CD8-positive, alpha-beta memory T cell (primary cell): Measurements from ENCODE around the gene EGR2. TPM values are rescaled to one million over a fixed set of nuclear protein-coding genes. Genes with fewer than 3 reads are reported as not detected.

Experiments
- CTCF ChIA-PET: fragments of 350-600 bp; sonication (Branson Sonifier 250); formaldehyde crosslinking; loops from one replicate; lab custom pipeline; 2021; ENCODE audit warnings: antibody characterized with exemption; lab: Charles Lee
- POLR2A ChIA-PET: fragments of 350-600 bp; sonication (Branson Sonifier 250); formaldehyde crosslinking; loops from one replicate; lab custom pipeline; 2021; ENCODE audit warnings: antibody characterized with exemption; lab: Charles Lee
- DNase-seq, 5 donors: peaks; one replicate each; pipeline versions ENCODE4 v3.0.0 to v3.0.0-alpha.2; 2020 to 2022; ENCODE audit warnings: mixed read lengths in 1 of 5
- H3K27ac ChIP-seq: one replicate; pipeline ENCODE4 v1.7.0; 2013; ENCODE audit warnings: low read depth, mild to moderate bottlenecking, low read length, moderate library complexity
- H3K27me3 ChIP-seq: 2 replicates; pipeline ENCODE4 v1.7.0; 2013; ENCODE audit warnings: low read length, mild to moderate bottlenecking; ENCODE audit not compliant: insufficient read depth, poor library complexity, severe bottlenecking
- H3K36me3 ChIP-seq: 2 replicates; pipeline ENCODE4 v1.7.0; 2013; ENCODE audit warnings: mild to moderate bottlenecking, low read length, moderate library complexity; ENCODE audit not compliant: insufficient read depth
- H3K4me1 ChIP-seq: 2 replicates; pipeline ENCODE4 v1.7.0; 2013; ENCODE audit warnings: mild to moderate bottlenecking, low read length, moderate library complexity; ENCODE audit not compliant: insufficient read depth
- H3K4me3 ChIP-seq: 2 replicates; pipeline ENCODE4 v1.7.0; 2013; ENCODE audit warnings: mild to moderate bottlenecking, low read length
- H3K9me3 ChIP-seq: 2 replicates; pipeline ENCODE4 v1.7.0; 2013; ENCODE audit warnings: mild to moderate bottlenecking, low read length
- H3K27ac Mint-ChIP-seq, 8 donors: one replicate each; pipeline ENCODE4 v1.8.0; 2020 to 2021; ENCODE audit warnings: mixed read lengths in 8 of 8, mild to moderate bottlenecking in 6 of 8, inconsistent platforms in 3 of 8, moderate library complexity in 3 of 8
- H3K27me3 Mint-ChIP-seq, 2 donors: one replicate each; pipeline ENCODE4 v1.8.0; 2020 to 2021; ENCODE audit warnings: mixed read lengths in 2 of 2, mild to moderate bottlenecking in 1 of 2, moderate library complexity in 1 of 2
- H3K36me3 Mint-ChIP-seq, 3 donors: one replicate each; pipeline ENCODE4 v1.8.0; 2020 to 2021; ENCODE audit warnings: mixed read lengths in 3 of 3, inconsistent platforms in 1 of 3, mild to moderate bottlenecking in 1 of 3
- H3K4me1 Mint-ChIP-seq, 3 donors: one replicate each; pipeline ENCODE4 v1.8.0; 2020 to 2021; ENCODE audit warnings: mixed read lengths in 3 of 3, inconsistent platforms in 1 of 3, mild to moderate bottlenecking in 1 of 3
- H3K4me3 Mint-ChIP-seq, 7 donors: one replicate each; pipeline ENCODE4 v1.8.0; 2020 to 2021; ENCODE audit warnings: mixed read lengths in 7 of 7, mild to moderate bottlenecking in 6 of 7, moderate library complexity in 4 of 7, inconsistent platforms in 2 of 7
- H3K9me3 Mint-ChIP-seq, 5 donors: one replicate each; pipeline ENCODE4 v1.8.0; 2020 to 2022; ENCODE audit warnings: mixed read lengths in 5 of 5, mild to moderate bottlenecking in 3 of 5, moderate library complexity in 2 of 5, inconsistent platforms in 1 of 5
- polyA plus RNA-seq: library from polyadenylated mRNA; unstranded; fragments of 300-500 nt; fragmentation: Illumina TruSeq; gene quantifications from one replicate; pipeline ENCODE4 v1.2.3, GENCODE V29; 2021
- total RNA-seq, 2 experiments: library from RNA; stranded (reverse); gene quantifications; one replicate each; pipeline ENCODE4 v1.2.3, GENCODE V29; 2021

Gene EGR2
- total and polyA plus RNA-seq, 3 experiments from 2014 or later: 87.8 to 89.9 TPM; not detected in 1

- Histone ChIP-seq H3K9me3 (no peaks in the 10 kb centered on the region), H3K27ac (peak overlapping the region; percentile 72), H3K27me3 (peaks cover 18% of the 10 kb centered on the region), H3K4me1 (peaks cover 35% of the 10 kb centered on the region), H3K4me3 (peak overlapping the region; percentile 91), H3K36me3 (no peaks in the 10 kb centered on the region)
- ChIA-PET POLR2A (interaction anchor here (1.0 to 4.8 kb wide), 6 partner anchors 12 to 207 kb away, joined by 3 to 63 read pairs (median 8); partner anchors contain the start of gene ADO), CTCF (interaction anchor here (0.7 to 6.3 kb wide), 35 partner anchors 8 to 813 kb away, joined by 3 to 91 read pairs (median 6); partner anchors contain the start of gene ADO)
- Mint-ChIP-seq H3K4me3 (peak overlapping the region; percentile 91 to 100 (median 96)), H3K27ac (peak overlapping the region; percentile 36 to 99 (median 96)), H3K36me3 (peaks cover 0 to 15% (median 0%) of the 10 kb centered on the region in 3 donors), H3K9me3 (no peaks in the 10 kb centered on the region), H3K27me3 (peaks cover 26 to 48% of the 10 kb centered on the region in 2 donors), H3K4me1 (peaks cover 33 to 48% (median 37%) of the 10 kb centered on the region in 3 donors)
- DNase-seq: peak; percentile 54 to 68 (median 58)
Measured at GRCh38 chr10:62817766-62818425, 1.7 kb upstream of the EGR2 start.

GRCh38 chr10:62817121-62817765 lies 1.1 kb upstream of the EGR2 start:
- peaks cover 18% of the 10 kb centered on the region for H3K27me3 ChIP-seq
- H3K27ac Mint-ChIP-seq: peak overlapping the region; percentile 89 to 99 (median 98)
- no peaks in the 10 kb centered on the region for H3K36me3 ChIP-seq
- ChIA-PET CTCF (interaction anchor here (0.7 to 6.3 kb wide), 33 partner anchors 9 to 903 kb away, joined by 3 to 91 read pairs (median 6); partner anchors contain the start of gene ADO), POLR2A (interaction anchor here (0.6 to 4.8 kb wide), 12 partner anchors 12 to 915 kb away, joined by 3 to 63 read pairs (median 4); partner anchors contain the start of genes ADO and NRBF2)
- H3K4me1 ChIP-seq: peaks cover 35% of the 10 kb centered on the region
- H3K4me3 ChIP-seq: peak overlapping the region; percentile 91
- peak in 3 of 5 donors; percentile 45 to 70 (median 45) for DNase-seq
- no peaks in the 10 kb centered on the region for H3K9me3 ChIP-seq
- peaks cover 0 to 15% (median 0%) of the 10 kb centered on the region in 3 donors for H3K36me3 Mint-ChIP-seq
- peaks cover 35 to 55% (median 39%) of the 10 kb centered on the region in 3 donors for H3K4me1 Mint-ChIP-seq
- peak overlapping the region; percentile 91 to 100 (median 96) for H3K4me3 Mint-ChIP-seq
- peak overlapping the region; percentile 72 for H3K27ac ChIP-seq
- no peaks in the 10 kb centered on the region for H3K9me3 Mint-ChIP-seq
- H3K27me3 Mint-ChIP-seq: peaks cover 26 to 45% of the 10 kb centered on the region in 2 donors

GRCh38 chr10:62816076-62816330 lies 163 bp downstream of the EGR2 start:
- H3K27ac ChIP-seq: peak overlapping the region; percentile 72
- H3K27me3 Mint-ChIP-seq: peaks cover 26 to 43% of the 10 kb centered on the region in 2 donors
- DNase-seq: no peak

GRCh38 chr10:62815381-62816075 lies 638 bp downstream of the EGR2 start:
- H3K4me1 Mint-ChIP-seq: peaks cover 47 to 70% (median 56%) of the 10 kb centered on the region in 3 donors
- ChIA-PET POLR2A (interaction anchor here (0.9 to 4.8 kb wide), 10 partner anchors 10 to 319 kb away, joined by 3 to 63 read pairs (median 4); partner anchors contain the start of genes ADO and NRBF2), CTCF (interaction anchor here (1.1 to 6.3 kb wide), 12 partner anchors 11 to 905 kb away, joined by 3 to 91 read pairs (median 11); partner anchors contain the start of gene ADO)
- peak overlapping the region in 7 of 8 donors; percentile 89 to 99 (median 97) for H3K27ac Mint-ChIP-seq
- Histone ChIP-seq H3K27ac (peak overlapping the region; percentile 72), H3K9me3 (no peaks in the 10 kb centered on the region), H3K4me1 (peaks cover 46% of the 10 kb centered on the region), H3K36me3 (no peaks in the 10 kb centered on the region), H3K4me3 (peak overlapping the region; percentile 91), H3K27me3 (peaks cover 15% of the 10 kb centered on the region)
- H3K9me3 Mint-ChIP-seq: no peaks in the 10 kb centered on the region
- peak overlapping the region; percentile 91 to 100 (median 96) for H3K4me3 Mint-ChIP-seq
- peak in 2 of 5 donors; percentile 20 to 40 for DNase-seq
- H3K36me3 Mint-ChIP-seq: peaks cover 0 to 15% (median 0%) of the 10 kb centered on the region in 3 donors
- peaks cover 26 to 39% of the 10 kb centered on the region in 2 donors for H3K27me3 Mint-ChIP-seq

More at GRCh38 chr10:62816076-62816330, 163 bp downstream of the EGR2 start:
- no peaks in the 10 kb centered on the region for H3K9me3 Mint-ChIP-seq
- peak overlapping the region; percentile 91 to 100 (median 96) for H3K4me3 Mint-ChIP-seq
- ChIA-PET CTCF (interaction anchor here (1.0 to 6.3 kb wide), 16 partner anchors 8 to 904 kb away, joined by 3 to 91 read pairs (median 6); partner anchors contain the start of gene ADO), POLR2A (interaction anchor here (0.7 to 4.8 kb wide), 9 partner anchors 11 to 318 kb away, joined by 3 to 63 read pairs (median 4); partner anchors contain the start of genes ADO and NRBF2)
- peak overlapping the region; percentile 34 to 99 (median 96) for H3K27ac Mint-ChIP-seq
- H3K36me3 Mint-ChIP-seq: peaks cover 0 to 15% (median 0%) of the 10 kb centered on the region in 3 donors
- Histone ChIP-seq H3K9me3 (no peaks in the 10 kb centered on the region), H3K27me3 (peaks cover 18% of the 10 kb centered on the region), H3K4me3 (peak overlapping the region; percentile 91), H3K4me1 (peaks cover 45% of the 10 kb centered on the region), H3K36me3 (no peaks in the 10 kb centered on the region)
- H3K4me1 Mint-ChIP-seq: peaks cover 44 to 65% (median 52%) of the 10 kb centered on the region in 3 donors

GRCh38 chr10:62814756-62815380 lies 1.3 kb downstream of the EGR2 start:
- H3K27ac ChIP-seq: no peak overlapping the region
- peaks cover 21 to 32% of the 10 kb centered on the region in 2 donors for H3K27me3 Mint-ChIP-seq
- no peaks in the 10 kb centered on the region for H3K9me3 ChIP-seq
- no peaks in the 10 kb centered on the region for H3K36me3 ChIP-seq
- POLR2A ChIA-PET: interaction anchor here (0.9 to 4.8 kb wide), 5 partner anchors 9 to 218 kb away, joined by 3 to 63 read pairs (median 3); partner anchors contain the start of gene ADO
- H3K4me1 ChIP-seq: peaks cover 46% of the 10 kb centered on the region
- no peaks in the 10 kb centered on the region for H3K9me3 Mint-ChIP-seq
- peak overlapping the region; percentile 91 to 100 (median 96) for H3K4me3 Mint-ChIP-seq
- H3K4me1 Mint-ChIP-seq: peaks cover 48 to 76% (median 59%) of the 10 kb centered on the region in 3 donors
- peak in 1 of 5 donors; percentile 7 for DNase-seq
- peak overlapping the region; percentile 91 for H3K4me3 ChIP-seq
- H3K27me3 ChIP-seq: peaks cover 9% of the 10 kb centered on the region
- CTCF ChIA-PET: interaction anchor here (1.0 to 6.3 kb wide), 5 partner anchors 11 to 204 kb away, joined by 4 to 91 read pairs (median 50); partner anchors contain the start of gene ADO
- H3K36me3 Mint-ChIP-seq: peaks cover 0 to 18% (median 0%) of the 10 kb centered on the region in 3 donors
- H3K27ac Mint-ChIP-seq: peak overlapping the region in 2 of 8 donors; percentile 39 to 70

GRCh38 chr10:62813981-62814380 lies 2.2 kb downstream of the EGR2 start:
- Histone ChIP-seq H3K27ac (no peak overlapping the region), H3K4me3 (no peak overlapping the region), H3K27me3 (peaks cover 2% of the 10 kb centered on the region), H3K36me3 (no peaks in the 10 kb centered on the region), H3K9me3 (no peaks in the 10 kb centered on the region), H3K4me1 (peaks cover 43% of the 10 kb centered on the region)
- Mint-ChIP-seq H3K36me3 (peaks cover 0 to 19% (median 0%) of the 10 kb centered on the region in 3 donors), H3K27ac (peak overlapping the region in 1 of 8 donors; percentile 70), H3K9me3 (no peaks in the 10 kb centered on the region), H3K4me1 (peaks cover 48 to 74% (median 59%) of the 10 kb centered on the region in 3 donors), H3K27me3 (peaks cover 14 to 23% of the 10 kb centered on the region in 2 donors), H3K4me3 (peak overlapping the region; percentile 75 to 98 (median 93))
- POLR2A ChIA-PET: interaction anchor here (4.8 kb wide), 1 partner anchor 9 kb away, joined by 63 read pairs; the partner anchor contains the start of gene ADO
- DNase-seq: no peak
- CTCF ChIA-PET: interaction anchor here (1.0 to 6.3 kb wide), 2 partner anchors 10 to 204 kb away, joined by 4 to 76 read pairs; partner anchors contain the start of gene ADO
